HepG2 (cell line): ENCODE results near the gene DIO1. TPM values are rescaled to one million over a fixed set of nuclear protein-coding genes. Genes with fewer than 3 reads are reported as not detected.

Experiments
- ARNT2 ChIP-seq: sonication (generic); formaldehyde crosslinking; IDR thresholded peaks from 2 replicates; pipeline ENCODE4 v1.8.0; 2022; ENCODE audit warnings: mild to moderate bottlenecking, low read depth, missing genetic modification reagents, moderate library complexity
- ATRX ChIP-seq: sonication (generic); formaldehyde crosslinking; IDR thresholded peaks from 2 replicates; pipeline ENCODE4 v1.4.0; 2020; ENCODE audit warnings: missing genetic modification reagents, borderline replicate concordance
- CENPX ChIP-seq: sonication (generic); formaldehyde crosslinking; IDR thresholded peaks from 2 replicates; pipeline ENCODE4 v1.9.0; 2021; ENCODE audit warnings: mild to moderate bottlenecking, missing genetic modification reagents, moderate library complexity
- EHMT2 ChIP-seq: fragments of 200-600 bp; sonication (generic); IDR thresholded peaks from 2 replicates; pipeline ENCODE4 v1.7.0; 2017; ENCODE audit warnings: antibody characterized with exemption, low read depth, low read length, borderline replicate concordance
- ETV6 ChIP-seq: sonication (generic); formaldehyde crosslinking; conservative IDR thresholded peaks from 2 replicates; pipeline ENCODE4 v1.4.0; 2020; ENCODE audit warnings: missing genetic modification reagents
- FOXM1 ChIP-seq: sonication (generic); formaldehyde crosslinking; IDR thresholded peaks from 2 replicates; pipeline ENCODE4 v1.5.0; 2020; ENCODE audit warnings: missing genetic modification reagents
- GATA4 ChIP-seq: sonication (generic); IDR thresholded peaks from 2 replicates; pipeline ENCODE4 v1.6.1; 2016; ENCODE audit warnings: antibody characterized with exemption, low read depth, borderline replicate concordance
- HDAC6 ChIP-seq: fragments of 200-600 bp; sonication (generic); IDR thresholded peaks from 2 replicates; pipeline ENCODE4 v1.7.0; 2017; ENCODE audit warnings: mild to moderate bottlenecking, antibody characterized with exemption, low read length, low read depth
- HES4 ChIP-seq: sonication (generic); formaldehyde crosslinking; IDR thresholded peaks from 2 replicates; pipeline ENCODE4 v1.9.0; 2021; ENCODE audit warnings: mild to moderate bottlenecking, missing genetic modification reagents, borderline replicate concordance
- IRX3 ChIP-seq: sonication (generic); formaldehyde crosslinking; IDR thresholded peaks from 2 replicates; pipeline ENCODE4 v1.8.1; 2023; ENCODE audit warnings: mild to moderate bottlenecking, low read depth, missing genetic modification reagents, borderline replicate concordance
- MED8 ChIP-seq: sonication (generic); formaldehyde crosslinking; IDR thresholded peaks from 2 replicates; pipeline ENCODE4 v1.8.1; 2023; ENCODE audit warnings: mild to moderate bottlenecking, missing genetic modification reagents; ENCODE audit not compliant: insufficient replicate concordance
- NFKB2 ChIP-seq: sonication (generic); formaldehyde crosslinking; IDR thresholded peaks from 2 replicates; pipeline ENCODE4 v1.4.0; 2020; ENCODE audit warnings: missing genetic modification reagents, borderline replicate concordance
- NFKBIZ ChIP-seq: IDR thresholded peaks from 2 replicates; pipeline ENCODE4 v1.6.1; 2018; ENCODE audit warnings: missing genetic modification reagents, missing compliant biosample characterization
- RORA ChIP-seq: sonication (generic); formaldehyde crosslinking; IDR thresholded peaks from 2 replicates; pipeline ENCODE4 v1.5.0; 2020; ENCODE audit warnings: mild to moderate bottlenecking, missing genetic modification reagents, moderate library complexity
- SALL1 ChIP-seq: sonication (generic); formaldehyde crosslinking; IDR thresholded peaks from 2 replicates; pipeline ENCODE4 v1.8.0; 2022; ENCODE audit warnings: mild to moderate bottlenecking, missing genetic modification reagents
- XRCC5 ChIP-seq: fragments of 200-400 bp; formaldehyde crosslinking; optimal IDR thresholded peaks from 2 replicates; pipeline ENCODE3; 2017; ENCODE audit warnings: mild to moderate bottlenecking, low read length
- ZBTB20 ChIP-seq: sonication (generic); formaldehyde crosslinking; IDR thresholded peaks from 2 replicates; pipeline ENCODE4 v1.8.1; 2023; ENCODE audit warnings: missing genetic modification reagents, low read depth, mild to moderate bottlenecking, borderline replicate concordance
- ZFY ChIP-seq: sonication (generic); formaldehyde crosslinking; IDR thresholded peaks from 2 replicates; pipeline ENCODE4 v1.4.0; 2020; ENCODE audit warnings: missing genetic modification reagents
- ZNF101 ChIP-seq: sonication (generic); formaldehyde crosslinking; IDR thresholded peaks from 2 replicates; pipeline ENCODE4 v1.4.0; 2020; ENCODE audit warnings: mild to moderate bottlenecking, low read depth, missing genetic modification reagents, borderline replicate concordance
- ZNF3 ChIP-seq: IDR thresholded peaks from 2 replicates; pipeline ENCODE4 v1.7.0; 2017; ENCODE audit warnings: inconsistent platforms
- ZNF652 ChIP-seq: IDR thresholded peaks from 2 replicates; pipeline ENCODE4 v1.6.1; 2016; ENCODE audit warnings: low read depth, borderline replicate concordance
- ZNF761 ChIP-seq: sonication (generic); formaldehyde crosslinking; conservative IDR thresholded peaks from 2 replicates; pipeline ENCODE4 v1.4.0; 2020; ENCODE audit warnings: mild to moderate bottlenecking, missing genetic modification reagents
- ZNF766 ChIP-seq: sonication (generic); formaldehyde crosslinking; IDR thresholded peaks from 2 replicates; pipeline ENCODE4 v1.5.0; 2020; ENCODE audit warnings: missing genetic modification reagents, borderline replicate concordance
- polyA plus RNA-seq, 8 experiments: library from polyadenylated mRNA; depleted of rRNA in 3 of 8; stranded (reverse) in 7 of 8; unstranded in 1 of 8; fragments of >200 nt; fragmentation: Illumina TruSeq in 4 of 8; extraction: Trizol in 4 of 8; gene quantifications; 2 replicates each; pipeline versions ENCODE4 v1.2.1 to v1.2.3, GENCODE V29; 2011 to 2016; ENCODE audit warnings: low read depth in 4 of 8, missing spikeins in 1 of 8, mixed read lengths in 1 of 8; ENCODE audit not compliant: insufficient read depth in 1 of 8
- total RNA-seq, 5 experiments: library from RNA; depleted of rRNA; stranded (reverse); fragments of >200 nt; fragmentation: Illumina TruSeq; extraction: Trizol; gene quantifications; 2 replicates each; pipeline ENCODE4 v1.2.3, GENCODE V29; 2016; ENCODE audit warnings: low read depth in 1 of 5
- TF ChIP-seq, protein P1 (sequence below): sonication (generic); formaldehyde crosslinking; IDR thresholded peaks from 2 replicates; pipeline ENCODE4 v1.5.0; 2020; ENCODE audit warnings: mild to moderate bottlenecking, missing genetic modification reagents
- TF ChIP-seq, protein P2 (sequence below): sonication (generic); formaldehyde crosslinking; IDR thresholded peaks from 2 replicates; pipeline ENCODE4 v1.5.0; 2020; ENCODE audit warnings: mild to moderate bottlenecking, missing genetic modification reagents, moderate library complexity
- TF ChIP-seq, protein P3 (sequence below): IDR thresholded peaks from 2 replicates; pipeline ENCODE4 v1.6.1; 2016

The DIO1 gene
- total and polyA plus RNA-seq, 2 of the 13 experiments (the other 11 are each of a cell fraction or from before 2014, with no cell fraction given) = 13.5 to 45.6 TPM

DNA sequence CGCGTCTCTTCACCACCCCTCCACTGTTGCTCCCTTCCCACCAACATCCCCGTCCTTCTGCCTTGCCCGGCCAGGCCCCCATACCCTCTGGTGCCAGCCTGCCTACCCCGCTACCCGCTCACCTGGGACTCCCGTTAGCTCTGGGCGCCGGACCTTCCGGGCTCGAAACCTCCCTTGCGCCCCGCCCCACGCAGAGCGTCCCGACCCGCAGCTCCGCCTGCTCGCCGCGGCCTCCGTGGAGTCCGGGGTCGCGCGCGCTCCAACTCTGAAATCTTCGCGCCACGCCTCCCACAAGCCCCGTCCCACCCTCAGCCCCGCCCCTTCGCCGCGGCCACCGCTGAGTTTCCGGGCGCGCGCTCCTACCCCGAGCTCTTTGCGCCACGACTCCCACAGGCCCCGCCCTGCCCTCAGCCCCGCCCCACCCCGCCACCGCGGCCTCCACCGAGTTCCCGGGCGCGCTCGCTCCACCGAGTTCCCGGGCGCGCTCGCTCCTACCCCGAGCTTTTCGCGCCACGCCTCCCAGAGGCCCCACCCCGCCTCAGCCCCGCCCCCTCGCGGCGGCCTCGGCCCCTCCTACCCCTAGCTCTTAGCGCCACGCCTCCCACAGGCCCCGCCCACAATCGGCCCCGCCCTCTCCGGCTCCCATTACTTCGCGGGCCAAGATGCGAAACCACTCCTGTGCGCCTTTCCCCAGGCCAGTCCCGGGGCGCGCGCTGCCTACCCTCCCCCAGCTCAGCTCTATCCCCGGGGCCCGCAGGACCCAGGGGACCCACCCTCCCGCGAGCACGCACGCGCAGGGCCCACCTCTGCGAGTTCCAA, 51.7 kb downstream of the DIO1 start, which contains the start of gene IFT25 (continued):
- TF ChIP-seq, protein P1, sequence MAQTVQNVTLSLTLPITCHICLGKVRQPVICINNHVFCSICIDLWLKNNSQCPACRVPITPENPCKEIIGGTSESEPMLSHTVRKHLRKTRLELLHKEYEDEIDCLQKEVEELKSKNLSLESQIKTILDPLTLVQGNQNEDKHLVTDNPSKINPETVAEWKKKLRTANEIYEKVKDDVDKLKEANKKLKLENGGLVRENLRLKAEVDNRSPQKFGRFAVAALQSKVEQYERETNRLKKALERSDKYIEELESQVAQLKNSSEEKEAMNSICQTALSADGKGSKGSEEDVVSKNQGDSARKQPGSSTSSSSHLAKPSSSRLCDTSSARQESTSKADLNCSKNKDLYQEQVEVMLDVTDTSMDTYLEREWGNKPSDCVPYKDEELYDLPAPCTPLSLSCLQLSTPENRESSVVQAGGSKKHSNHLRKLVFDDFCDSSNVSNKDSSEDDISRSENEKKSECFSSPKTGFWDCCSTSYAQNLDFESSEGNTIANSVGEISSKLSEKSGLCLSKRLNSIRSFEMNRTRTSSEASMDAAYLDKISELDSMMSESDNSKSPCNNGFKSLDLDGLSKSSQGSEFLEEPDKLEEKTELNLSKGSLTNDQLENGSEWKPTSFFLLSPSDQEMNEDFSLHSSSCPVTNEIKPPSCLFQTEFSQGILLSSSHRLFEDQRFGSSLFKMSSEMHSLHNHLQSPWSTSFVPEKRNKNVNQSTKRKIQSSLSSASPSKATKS = no peak; the same call in 1 of the 2 replicates
- TF ChIP-seq ZNF766 (CRISPR knock-in tag) = peak; percentile 28; the same call in 1 of the 2 replicates
- TF ChIP-seq HES4 (CRISPR knock-in tag) = 0 out of 2 replicates have a peak, but pooled peaks have one; percentile 22
- no peak for TF ChIP-seq NFKBIZ
- no peak for TF ChIP-seq ZNF652 (CRISPR knock-in tag)
- TF ChIP-seq ETV6 = no peak
- TF ChIP-seq SALL1 (CRISPR knock-in tag) = 0 out of 2 replicates have a peak, but pooled peaks have one; percentile 35
- no peak for TF ChIP-seq XRCC5
- TF ChIP-seq FOXM1 (CRISPR knock-in tag) = no peak
- TF ChIP-seq ZBTB20 (CRISPR knock-in tag) = no peak
- TF ChIP-seq ZNF761 = no peak
- TF ChIP-seq RORA = no peak
- TF ChIP-seq ZNF3 = no peak
- no peak for TF ChIP-seq GATA4
- no peak for TF ChIP-seq ATRX (CRISPR knock-in tag)
- TF ChIP-seq, protein P2, sequence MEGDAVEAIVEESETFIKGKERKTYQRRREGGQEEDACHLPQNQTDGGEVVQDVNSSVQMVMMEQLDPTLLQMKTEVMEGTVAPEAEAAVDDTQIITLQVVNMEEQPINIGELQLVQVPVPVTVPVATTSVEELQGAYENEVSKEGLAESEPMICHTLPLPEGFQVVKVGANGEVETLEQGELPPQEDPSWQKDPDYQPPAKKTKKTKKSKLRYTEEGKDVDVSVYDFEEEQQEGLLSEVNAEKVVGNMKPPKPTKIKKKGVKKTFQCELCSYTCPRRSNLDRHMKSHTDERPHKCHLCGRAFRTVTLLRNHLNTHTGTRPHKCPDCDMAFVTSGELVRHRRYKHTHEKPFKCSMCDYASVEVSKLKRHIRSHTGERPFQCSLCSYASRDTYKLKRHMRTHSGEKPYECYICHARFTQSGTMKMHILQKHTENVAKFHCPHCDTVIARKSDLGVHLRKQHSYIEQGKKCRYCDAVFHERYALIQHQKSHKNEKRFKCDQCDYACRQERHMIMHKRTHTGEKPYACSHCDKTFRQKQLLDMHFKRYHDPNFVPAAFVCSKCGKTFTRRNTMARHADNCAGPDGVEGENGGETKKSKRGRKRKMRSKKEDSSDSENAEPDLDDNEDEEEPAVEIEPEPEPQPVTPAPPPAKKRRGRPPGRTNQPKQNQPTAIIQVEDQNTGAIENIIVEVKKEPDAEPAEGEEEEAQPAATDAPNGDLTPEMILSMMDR (CRISPR knock-in tag) = no peak
- TF ChIP-seq, protein P3, sequence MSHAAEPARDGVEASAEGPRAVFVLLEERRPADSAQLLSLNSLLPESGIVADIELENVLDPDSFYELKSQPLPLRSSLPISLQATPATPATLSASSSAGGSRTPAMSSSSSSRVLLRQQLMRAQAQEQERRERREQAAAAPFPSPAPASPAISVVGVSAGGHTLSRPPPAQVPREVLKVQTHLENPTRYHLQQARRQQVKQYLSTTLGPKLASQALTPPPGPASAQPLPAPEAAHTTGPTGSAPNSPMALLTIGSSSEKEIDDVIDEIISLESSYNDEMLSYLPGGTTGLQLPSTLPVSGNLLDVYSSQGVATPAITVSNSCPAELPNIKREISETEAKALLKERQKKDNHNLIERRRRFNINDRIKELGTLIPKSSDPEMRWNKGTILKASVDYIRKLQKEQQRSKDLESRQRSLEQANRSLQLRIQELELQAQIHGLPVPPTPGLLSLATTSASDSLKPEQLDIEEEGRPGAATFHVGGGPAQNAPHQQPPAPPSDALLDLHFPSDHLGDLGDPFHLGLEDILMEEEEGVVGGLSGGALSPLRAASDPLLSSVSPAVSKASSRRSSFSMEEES (CRISPR knock-in tag) = 0 out of 2 replicates have a peak, but pooled peaks have one; percentile 4
- no peak for TF ChIP-seq EHMT2
- no peak for TF ChIP-seq ZNF101 (CRISPR knock-in tag)
- TF ChIP-seq IRX3 (CRISPR knock-in tag) = no peak
- TF ChIP-seq NFKB2 = peak; percentile 68; the same call in 1 of the 2 replicates
- TF ChIP-seq CENPX (CRISPR knock-in tag) = no peak
- TF ChIP-seq ARNT2 (CRISPR knock-in tag) = peak; percentile 60; the same call in 1 of the 2 replicates
- no peak for TF ChIP-seq HDAC6
- TF ChIP-seq MED8 (CRISPR knock-in tag) = peak; percentile 56
- peak; percentile 90 for TF ChIP-seq ZFY (CRISPR knock-in tag)
